ENCODE data around the gene TMEM150A. TPM values are rescaled to one million over a fixed set of nuclear protein-coding genes. Genes with fewer than 3 reads are reported as not detected.

Gene TMEM150A
- polyA plus RNA-seq, 1 donor from 2014 or later: 8.4 TPM

DNA sequence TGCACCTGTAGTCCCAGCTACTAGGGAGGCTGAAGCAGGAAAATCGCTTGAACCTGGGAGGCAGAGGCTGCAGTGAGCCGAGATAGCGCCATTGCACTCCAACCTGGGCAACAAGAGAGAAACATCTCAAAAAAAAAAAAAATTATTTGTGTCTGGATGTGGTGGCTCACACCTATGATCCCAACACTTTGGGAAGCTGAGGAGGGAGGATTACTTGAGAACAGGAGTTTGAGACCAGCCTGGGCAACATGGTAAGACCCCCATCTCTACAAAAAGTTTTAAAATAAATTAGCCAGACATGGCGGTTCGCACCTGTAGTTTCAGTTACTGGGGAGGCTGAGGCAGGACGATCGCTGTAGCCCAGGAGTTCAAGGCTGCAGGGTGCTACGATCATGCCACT, 26.8 kb downstream of the TMEM150A start:
- TF ChIP-seq MXI1 (conservative IDR thresholded peaks at IDR 0.05; ENCODE audit: poor library complexity, severe bottlenecking): no peak
- TF ChIP-seq, protein P1, sequence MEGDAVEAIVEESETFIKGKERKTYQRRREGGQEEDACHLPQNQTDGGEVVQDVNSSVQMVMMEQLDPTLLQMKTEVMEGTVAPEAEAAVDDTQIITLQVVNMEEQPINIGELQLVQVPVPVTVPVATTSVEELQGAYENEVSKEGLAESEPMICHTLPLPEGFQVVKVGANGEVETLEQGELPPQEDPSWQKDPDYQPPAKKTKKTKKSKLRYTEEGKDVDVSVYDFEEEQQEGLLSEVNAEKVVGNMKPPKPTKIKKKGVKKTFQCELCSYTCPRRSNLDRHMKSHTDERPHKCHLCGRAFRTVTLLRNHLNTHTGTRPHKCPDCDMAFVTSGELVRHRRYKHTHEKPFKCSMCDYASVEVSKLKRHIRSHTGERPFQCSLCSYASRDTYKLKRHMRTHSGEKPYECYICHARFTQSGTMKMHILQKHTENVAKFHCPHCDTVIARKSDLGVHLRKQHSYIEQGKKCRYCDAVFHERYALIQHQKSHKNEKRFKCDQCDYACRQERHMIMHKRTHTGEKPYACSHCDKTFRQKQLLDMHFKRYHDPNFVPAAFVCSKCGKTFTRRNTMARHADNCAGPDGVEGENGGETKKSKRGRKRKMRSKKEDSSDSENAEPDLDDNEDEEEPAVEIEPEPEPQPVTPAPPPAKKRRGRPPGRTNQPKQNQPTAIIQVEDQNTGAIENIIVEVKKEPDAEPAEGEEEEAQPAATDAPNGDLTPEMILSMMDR (IDR thresholded peaks at IDR 0.05; ENCODE audit: poor library complexity, severe bottlenecking): no peak
- no peak for TF ChIP-seq SMC3 (conservative IDR thresholded peaks at IDR 0.05; ENCODE audit: poor library complexity)
- no peak for TF ChIP-seq RAD21 (conservative IDR thresholded peaks at IDR 0.05)
- TF ChIP-seq EZH2 (IDR thresholded peaks at IDR 0.05; ENCODE audit: borderline replicate concordance, insufficient read depth, low read length, poor library complexity, severe bottlenecking): no peak
- no peak for TF ChIP-seq POLR2AphosphoS5 (IDR thresholded peaks at IDR 0.05)
- no peak for TF ChIP-seq TAF1 (IDR thresholded peaks at IDR 0.05; ENCODE audit: low read depth)
- no peak for TF ChIP-seq EP300 (conservative IDR thresholded peaks at IDR 0.05; ENCODE audit: poor library complexity, severe bottlenecking)
- TF ChIP-seq, protein P2, sequence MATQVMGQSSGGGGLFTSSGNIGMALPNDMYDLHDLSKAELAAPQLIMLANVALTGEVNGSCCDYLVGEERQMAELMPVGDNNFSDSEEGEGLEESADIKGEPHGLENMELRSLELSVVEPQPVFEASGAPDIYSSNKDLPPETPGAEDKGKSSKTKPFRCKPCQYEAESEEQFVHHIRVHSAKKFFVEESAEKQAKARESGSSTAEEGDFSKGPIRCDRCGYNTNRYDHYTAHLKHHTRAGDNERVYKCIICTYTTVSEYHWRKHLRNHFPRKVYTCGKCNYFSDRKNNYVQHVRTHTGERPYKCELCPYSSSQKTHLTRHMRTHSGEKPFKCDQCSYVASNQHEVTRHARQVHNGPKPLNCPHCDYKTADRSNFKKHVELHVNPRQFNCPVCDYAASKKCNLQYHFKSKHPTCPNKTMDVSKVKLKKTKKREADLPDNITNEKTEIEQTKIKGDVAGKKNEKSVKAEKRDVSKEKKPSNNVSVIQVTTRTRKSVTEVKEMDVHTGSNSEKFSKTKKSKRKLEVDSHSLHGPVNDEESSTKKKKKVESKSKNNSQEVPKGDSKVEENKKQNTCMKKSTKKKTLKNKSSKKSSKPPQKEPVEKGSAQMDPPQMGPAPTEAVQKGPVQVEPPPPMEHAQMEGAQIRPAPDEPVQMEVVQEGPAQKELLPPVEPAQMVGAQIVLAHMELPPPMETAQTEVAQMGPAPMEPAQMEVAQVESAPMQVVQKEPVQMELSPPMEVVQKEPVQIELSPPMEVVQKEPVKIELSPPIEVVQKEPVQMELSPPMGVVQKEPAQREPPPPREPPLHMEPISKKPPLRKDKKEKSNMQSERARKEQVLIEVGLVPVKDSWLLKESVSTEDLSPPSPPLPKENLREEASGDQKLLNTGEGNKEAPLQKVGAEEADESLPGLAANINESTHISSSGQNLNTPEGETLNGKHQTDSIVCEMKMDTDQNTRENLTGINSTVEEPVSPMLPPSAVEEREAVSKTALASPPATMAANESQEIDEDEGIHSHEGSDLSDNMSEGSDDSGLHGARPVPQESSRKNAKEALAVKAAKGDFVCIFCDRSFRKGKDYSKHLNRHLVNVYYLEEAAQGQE (IDR thresholded peaks at IDR 0.05; ENCODE audit: borderline replicate concordance): no peak
- Histone ChIP-seq H3K4me2 (ENCODE audit: low read length) (no peak overlapping the region), H3F3A (ENCODE audit: insufficient read depth, low read length, poor library complexity, severe bottlenecking) (no peaks in the 10 kb centered on the region), H2AFZ (ENCODE audit: low read depth, low read length) (no peak overlapping the region), H3K27ac (ENCODE audit: low read length) (no peak overlapping the region), H3K27me3 (ENCODE audit: insufficient read depth, low read depth, low read length) (peaks cover 3% of the 10 kb centered on the region), H3K36me3 (ENCODE audit: insufficient read depth, low read length) (no peaks in the 10 kb centered on the region), H4K20me1 (ENCODE audit: insufficient read depth) (no peaks in the 10 kb centered on the region), H3K4me3 (ENCODE audit: low read length) (no peak overlapping the region), H3K9ac (ENCODE audit: low read length) (no peak overlapping the region), H3K79me2 (replicated peaks; ENCODE audit: insufficient read depth, low read length) (no peaks in the 10 kb centered on the region), H3K9me3 (ENCODE audit: low read length) (no peaks in the 10 kb centered on the region), H3K9me2 (ENCODE audit: insufficient read depth, low read length) (no peaks in the 10 kb centered on the region)

DNA sequence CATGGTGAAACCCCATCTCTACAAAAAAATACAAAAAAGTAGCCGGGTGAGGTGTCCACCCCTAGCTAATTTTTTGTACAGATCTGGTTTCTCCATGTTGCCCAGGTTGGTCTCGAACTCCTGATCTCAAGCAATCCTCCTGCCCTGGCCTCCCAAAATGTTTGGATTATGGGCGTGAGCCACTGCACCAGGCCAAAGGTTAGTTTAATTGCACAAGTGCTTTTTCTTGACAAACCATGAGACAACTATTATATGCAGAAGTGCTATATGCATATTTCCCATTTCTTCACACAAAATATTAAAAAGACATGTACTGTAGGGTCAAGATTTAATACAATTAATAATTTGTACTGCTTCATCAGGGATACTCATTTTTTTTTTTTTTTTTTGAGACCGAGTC, 36.2 kb downstream of the TMEM150A start:
- no peak overlapping the region for H2AFZ ChIP-seq (ENCODE audit: low read depth, low read length)
- H3K27me3 ChIP-seq (ENCODE audit: insufficient read depth, low read depth, low read length): no peaks in the 10 kb centered on the region
- H3K27ac ChIP-seq (ENCODE audit: low read length): no peak overlapping the region
- no peak overlapping the region for H3K4me2 ChIP-seq (ENCODE audit: low read length)
- no peak overlapping the region for H3K4me3 ChIP-seq (ENCODE audit: low read length)
- no peaks in the 10 kb centered on the region for H4K20me1 ChIP-seq (ENCODE audit: insufficient read depth)
- H3K9me2 ChIP-seq (ENCODE audit: insufficient read depth, low read length): no peaks in the 10 kb centered on the region
- no peaks in the 10 kb centered on the region for H3K9me3 ChIP-seq (ENCODE audit: low read length)
- TF ChIP-seq POLR2AphosphoS5 (IDR thresholded peaks at IDR 0.05): no peak
- no peak for TF ChIP-seq MXI1 (conservative IDR thresholded peaks at IDR 0.05; ENCODE audit: poor library complexity, severe bottlenecking)
- no peak for TF ChIP-seq EP300 (conservative IDR thresholded peaks at IDR 0.05; ENCODE audit: poor library complexity, severe bottlenecking)
- TF ChIP-seq RAD21 (conservative IDR thresholded peaks at IDR 0.05): no peak
- TF ChIP-seq SMC3 (conservative IDR thresholded peaks at IDR 0.05; ENCODE audit: poor library complexity): no peak
- TF ChIP-seq, protein P2 (IDR thresholded peaks at IDR 0.05; ENCODE audit: borderline replicate concordance): no peak
- TF ChIP-seq, protein P1 (IDR thresholded peaks at IDR 0.05; ENCODE audit: poor library complexity, severe bottlenecking): no peak
- TF ChIP-seq EZH2 (IDR thresholded peaks at IDR 0.05; ENCODE audit: borderline replicate concordance, insufficient read depth, low read length, poor library complexity, severe bottlenecking): no peak
- no peak for TF ChIP-seq TAF1 (IDR thresholded peaks at IDR 0.05; ENCODE audit: low read depth)
- no peaks in the 10 kb centered on the region for H3K36me3 ChIP-seq (ENCODE audit: insufficient read depth, low read length)
- H3F3A ChIP-seq (ENCODE audit: insufficient read depth, low read length, poor library complexity, severe bottlenecking): no peaks in the 10 kb centered on the region
- H3K9ac ChIP-seq (ENCODE audit: low read length): no peak overlapping the region
- H3K79me2 ChIP-seq (replicated peaks; ENCODE audit: insufficient read depth, low read length): no peaks in the 10 kb centered on the region
